Measurements from ENCODE around the gene IQGAP1. TPM values are rescaled to one million over a fixed set of nuclear protein-coding genes. Genes with fewer than 3 reads are reported as not detected.
A peak's percentile ranks its signal among the peaks of the same experiment; 100 is the strongest.
"Not testable (repeated sequence)": the region's sequence is repeated elsewhere in the genome, so short reads cannot be mapped to it uniquely, and the experiment has no call there.

The IQGAP1 gene
- total RNA-seq, 2 donors from 2014 or later, result 79.6 to 92.9 TPM

GRCh38 chr15:90496791-90497190 lies 108.7 kb downstream of the IQGAP1 start:
- H3K27ac ChIP-seq, result no peak overlapping the region
- ATAC-seq (no peak), DNase-seq (peak in 1 of 4 donors; percentile 10)
- H3K36me3 ChIP-seq (replicated peaks in 1 of 2; ENCODE audit: insufficient read depth in 1 of 2, low read depth in 2 of 2), result peaks cover under 1 to 40% of the 10 kb centered on the region in 2 donors
- TF ChIP-seq, protein P1, sequence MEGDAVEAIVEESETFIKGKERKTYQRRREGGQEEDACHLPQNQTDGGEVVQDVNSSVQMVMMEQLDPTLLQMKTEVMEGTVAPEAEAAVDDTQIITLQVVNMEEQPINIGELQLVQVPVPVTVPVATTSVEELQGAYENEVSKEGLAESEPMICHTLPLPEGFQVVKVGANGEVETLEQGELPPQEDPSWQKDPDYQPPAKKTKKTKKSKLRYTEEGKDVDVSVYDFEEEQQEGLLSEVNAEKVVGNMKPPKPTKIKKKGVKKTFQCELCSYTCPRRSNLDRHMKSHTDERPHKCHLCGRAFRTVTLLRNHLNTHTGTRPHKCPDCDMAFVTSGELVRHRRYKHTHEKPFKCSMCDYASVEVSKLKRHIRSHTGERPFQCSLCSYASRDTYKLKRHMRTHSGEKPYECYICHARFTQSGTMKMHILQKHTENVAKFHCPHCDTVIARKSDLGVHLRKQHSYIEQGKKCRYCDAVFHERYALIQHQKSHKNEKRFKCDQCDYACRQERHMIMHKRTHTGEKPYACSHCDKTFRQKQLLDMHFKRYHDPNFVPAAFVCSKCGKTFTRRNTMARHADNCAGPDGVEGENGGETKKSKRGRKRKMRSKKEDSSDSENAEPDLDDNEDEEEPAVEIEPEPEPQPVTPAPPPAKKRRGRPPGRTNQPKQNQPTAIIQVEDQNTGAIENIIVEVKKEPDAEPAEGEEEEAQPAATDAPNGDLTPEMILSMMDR (IDR thresholded peaks at IDR 0.05), result no peak
- no peak for TF ChIP-seq POLR2A (IDR thresholded peaks at IDR 0.05)
- H3K4me3 ChIP-seq, result no peak overlapping the region
- H3K27me3 ChIP-seq, result no peaks in the 10 kb centered on the region
- intact Hi-C loops (cut with DNase I), result no loop called here
- H3K4me1 ChIP-seq, result no peaks in the 10 kb centered on the region
- no peaks in the 10 kb centered on the region for H3K9me3 ChIP-seq
- WGBS, 2 donors, result 64 to 69% methylated on average over 3 of the region's 3 CpGs

- DNase-seq (no peak), ATAC-seq (no peak)
- peaks cover 0 to 40% of the 10 kb centered on the region in 2 donors for H3K36me3 ChIP-seq (replicated peaks in 1 of 2; ENCODE audit: insufficient read depth in 1 of 2, low read depth in 2 of 2)
- H3K9me3 ChIP-seq, result no peaks in the 10 kb centered on the region
- TF ChIP-seq, protein P1 (IDR thresholded peaks at IDR 0.05), result no peak
- TF ChIP-seq POLR2A (IDR thresholded peaks at IDR 0.05), result no peak
- no peaks in the 10 kb centered on the region for H3K4me1 ChIP-seq
- intact Hi-C loops (cut with DNase I), result no loop called here
- H3K27ac ChIP-seq, result no peak overlapping the region
- no peak overlapping the region for H3K4me3 ChIP-seq
- 70 to 79% methylated on average over 3 of the region's 3 CpGs for WGBS, 2 donors
- no peaks in the 10 kb centered on the region for H3K27me3 ChIP-seq
These were observed 109.3 kb downstream of the IQGAP1 start for GRCh38 chr15:90497376-90497775.

DNA sequence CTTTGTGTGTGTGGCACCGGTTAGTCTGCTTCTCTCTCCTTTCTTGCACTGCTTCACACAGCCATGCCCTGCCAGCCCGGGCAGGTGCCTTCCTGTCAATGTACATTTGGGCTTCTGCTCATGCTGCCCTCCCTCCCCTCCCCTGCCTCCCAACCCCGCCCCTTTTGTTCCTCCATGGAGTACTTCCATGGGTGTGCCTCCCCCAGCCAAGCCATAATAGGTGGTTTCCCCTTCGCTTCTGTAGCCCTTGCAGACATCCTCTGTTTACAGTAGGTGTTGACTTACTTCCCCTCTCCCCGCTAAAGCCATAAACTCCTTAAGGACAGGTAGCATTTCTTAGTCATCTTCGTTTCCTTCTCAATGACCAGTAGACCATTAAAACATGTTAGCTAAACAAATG lies 109.9 kb downstream of the IQGAP1 start:
- no peak for ATAC-seq
- DNase-seq, result no peak
- 82 to 94% methylated on average over 5 to 6 of the region's 6 CpGs for WGBS, 2 donors
- Histone ChIP-seq H3K36me3 (replicated peaks in 1 of 2; ENCODE audit: insufficient read depth in 1 of 2, low read depth in 2 of 2) (peaks cover 0 to 39% of the 10 kb centered on the region in 2 donors), H3K4me1 (no peaks in the 10 kb centered on the region), H3K27ac (no peak overlapping the region), H3K4me3 (no peak overlapping the region), H3K27me3 (no peaks in the 10 kb centered on the region), H3K9me3 (no peaks in the 10 kb centered on the region)
- intact Hi-C loops (cut with DNase I), result no loop called here
- TF ChIP-seq POLR2A (IDR thresholded peaks at IDR 0.05), result no peak
- TF ChIP-seq, protein P1 (IDR thresholded peaks at IDR 0.05), result no peak

GRCh38 chr15:90500171-90500570 lies 112.1 kb downstream of the IQGAP1 start:
- peaks cover 0 to 33% of the 10 kb centered on the region in 2 donors for H3K36me3 ChIP-seq (replicated peaks in 1 of 2; ENCODE audit: insufficient read depth in 1 of 2, low read depth in 2 of 2)
- ATAC-seq, result no peak
- no peak overlapping the region for H3K4me3 ChIP-seq
- intact Hi-C loops (cut with DNase I), result no loop called here
- TF ChIP-seq, protein P1 (IDR thresholded peaks at IDR 0.05), result no peak
- no peak for TF ChIP-seq POLR2A (IDR thresholded peaks at IDR 0.05)
- no peaks in the 10 kb centered on the region for H3K4me1 ChIP-seq
- no peak for DNase-seq
- no peaks in the 10 kb centered on the region for H3K27me3 ChIP-seq
- H3K9me3 ChIP-seq, result no peaks in the 10 kb centered on the region
- 81 to 83% methylated on average over 2 of the region's 2 CpGs for WGBS, 2 donors
- H3K27ac ChIP-seq, result no peak overlapping the region

- Histone ChIP-seq H3K4me3 (no peak overlapping the region), H3K9me3 (no peaks in the 10 kb centered on the region), H3K36me3 (replicated peaks in 1 of 2; ENCODE audit: insufficient read depth in 1 of 2, low read depth in 2 of 2) (peaks cover 0 to 28% of the 10 kb centered on the region in 2 donors), H3K27ac (no peak overlapping the region), H3K4me1 (no peaks in the 10 kb centered on the region), H3K27me3 (no peaks in the 10 kb centered on the region)
- TF ChIP-seq, protein P1 (IDR thresholded peaks at IDR 0.05), result no peak
- no peak for TF ChIP-seq POLR2A (IDR thresholded peaks at IDR 0.05)
- intact Hi-C loops (cut with DNase I), result no loop called here
- DNase-seq, result no peak
- WGBS, 2 donors, result 71 to 78% methylated on average over 4 of the region's 4 CpGs
- ATAC-seq, result no peak
These were observed 113.9 kb downstream of the IQGAP1 start for GRCh38 chr15:90501898-90502297.

- ATAC-seq; DNase-seq; intact Hi-C loops (cut with DNase I); H3K27me3 ChIP-seq; H3K4me1 ChIP-seq; H3K36me3 ChIP-seq (replicated peaks in 1 of 2; ENCODE audit: insufficient read depth in 1 of 2, low read depth in 2 of 2); H3K4me3 ChIP-seq; H3K9me3 ChIP-seq; H3K27ac ChIP-seq: not testable (repeated sequence)
- WGBS, 2 donors, result 94 to 97% methylated on average over 5 to 16 of the region's 29 CpGs
These were observed 122.7 kb downstream of the IQGAP1 start for GRCh38 chr15:90510781-90511180.

- H3K27me3 ChIP-seq; H3K4me1 ChIP-seq; H3K4me3 ChIP-seq; H3K9me3 ChIP-seq; DNase-seq; intact Hi-C loops (cut with DNase I); H3K27ac ChIP-seq; H3K36me3 ChIP-seq (replicated peaks in 1 of 2; ENCODE audit: insufficient read depth in 1 of 2, low read depth in 2 of 2); ATAC-seq: not testable (repeated sequence)
- 93 to 96% methylated on average over 12 to 13 of the region's 13 CpGs for WGBS, 2 donors
These were observed 123.2 kb downstream of the IQGAP1 start for GRCh38 chr15:90511211-90511618.
